Mesendoderm (in vitro differentiated cells): ENCODE results near the gene CYP3A7.
"Not testable (repeated sequence)": the region's sequence is repeated elsewhere in the genome, so short reads cannot be mapped to it uniquely, and the experiment has no call there.

Source experiments
- DNase-seq: peaks from one replicate; pipeline ENCODE4 v3.0.0; 2013
- H2AK5ac ChIP-seq: 2 replicates; pipeline ENCODE4 v1.6.1; 2013; ENCODE audit warnings: low read length, inconsistent platforms
- H2BK120ac ChIP-seq: 2 replicates; pipeline ENCODE4 v1.6.1; 2013; ENCODE audit warnings: low read depth, mild to moderate bottlenecking, low read length, moderate library complexity, mixed read lengths
- H2BK15ac ChIP-seq: replicated peaks from 2 replicates; pipeline ENCODE4 v1.6.1; 2013; ENCODE audit warnings: low read depth, mild to moderate bottlenecking, moderate library complexity
- H2BK5ac ChIP-seq: 2 replicates; pipeline ENCODE4 v1.6.1; 2013; ENCODE audit warnings: low read length, inconsistent platforms
- H3K18ac ChIP-seq: 2 replicates; pipeline ENCODE4 v1.6.1; 2013; ENCODE audit warnings: mild to moderate bottlenecking, low read length, mixed read lengths
- H3K23ac ChIP-seq: one replicate; pipeline ENCODE4 v1.6.1; 2013; ENCODE audit warnings: low read length
- H3K27ac ChIP-seq: 2 replicates; pipeline ENCODE4 v1.5.1; 2013; ENCODE audit warnings: low read depth, mild to moderate bottlenecking, inconsistent platforms, low read length, moderate library complexity
- H3K27me3 ChIP-seq: 2 replicates; pipeline ENCODE4 v1.6.1; 2013; ENCODE audit warnings: low read length, control low read depth, mild to moderate bottlenecking, inconsistent platforms; ENCODE audit not compliant: insufficient read depth, poor library complexity
- H3K36me3 ChIP-seq: 2 replicates; pipeline ENCODE4 v1.6.1; 2013; ENCODE audit warnings: low read length, inconsistent platforms; ENCODE audit not compliant: control insufficient read depth, insufficient read depth
- H3K4ac ChIP-seq: one replicate; pipeline ENCODE4 v1.6.1; 2013; ENCODE audit warnings: low read depth, mild to moderate bottlenecking, low read length, moderate library complexity
- H3K4me1 ChIP-seq: 2 replicates; pipeline ENCODE4 v1.6.1; 2013; ENCODE audit warnings: low read depth, low read length, inconsistent platforms; ENCODE audit not compliant: control insufficient read depth
- H3K4me2 ChIP-seq: 2 replicates; pipeline ENCODE4 v1.6.1; 2013; ENCODE audit warnings: low read length
- H3K4me3 ChIP-seq: 2 replicates; pipeline ENCODE4 v1.5.1; 2013; ENCODE audit warnings: mild to moderate bottlenecking, low read length
- H3K56ac ChIP-seq: one replicate; pipeline ENCODE4 v1.6.1; 2013; ENCODE audit warnings: low read length
- H3K79me1 ChIP-seq: 2 replicates; pipeline ENCODE4 v1.6.1; 2013; ENCODE audit warnings: low read length, inconsistent platforms
- H3K79me2 ChIP-seq: 2 replicates; pipeline ENCODE4 v1.6.1; 2013; ENCODE audit warnings: mild to moderate bottlenecking, low read length; ENCODE audit not compliant: control insufficient read depth, insufficient read depth
- H3K9ac ChIP-seq: 2 replicates; pipeline ENCODE4 v1.6.1; 2013; ENCODE audit warnings: low read length, inconsistent platforms
- H4K5ac ChIP-seq: one replicate; pipeline ENCODE4 v1.6.1; 2013; ENCODE audit warnings: low read length
- H4K8ac ChIP-seq: one replicate; pipeline ENCODE4 v1.6.1; 2013; ENCODE audit warnings: low read depth, mild to moderate bottlenecking, control low read depth, low read length, moderate library complexity
- WGBS: extraction: QIAGEN DNeasy Blood & Tissue Kit; methylation state at CpG from one replicate; pipeline ENCODE4 v1.1.7; 2013; ENCODE audit warnings: low lambda C conversion rate, missing lambda C conversion rate; ENCODE audit not compliant: insufficient coverage; ENCODE audit errors: extremely low coverage; 5-methylcytosine and 5-hydroxymethylcytosine counted together

Gene CYP3A7

GRCh38 chr7:99692563-99692962 is 42.4 kb downstream of the CYP3A7 start:
- not testable (repeated sequence) for H3K23ac ChIP-seq, H3K79me2 ChIP-seq, H2BK5ac ChIP-seq, H3K4me2 ChIP-seq, H3K4ac ChIP-seq, H3K79me1 ChIP-seq, H3K27me3 ChIP-seq, H3K27ac ChIP-seq, H4K5ac ChIP-seq, H3K56ac ChIP-seq, H2AK5ac ChIP-seq, H2BK120ac ChIP-seq, H3K4me1 ChIP-seq, H3K9ac ChIP-seq, H2BK15ac ChIP-seq, DNase-seq, H3K18ac ChIP-seq, H3K4me3 ChIP-seq, H3K36me3 ChIP-seq, H4K8ac ChIP-seq
- WGBS: no CpG with 5 or more reads among the region's 6 CpGs

GRCh38 chr7:99691658-99692057 is 43.3 kb downstream of the CYP3A7 start:
- not testable (repeated sequence) for H4K8ac ChIP-seq, H3K4me2 ChIP-seq, H3K27me3 ChIP-seq, H2BK15ac ChIP-seq, H3K9ac ChIP-seq, H2BK5ac ChIP-seq, H3K79me2 ChIP-seq, H2BK120ac ChIP-seq, H3K18ac ChIP-seq, H3K79me1 ChIP-seq, H3K27ac ChIP-seq, H3K4me1 ChIP-seq, H3K56ac ChIP-seq, H4K5ac ChIP-seq, H2AK5ac ChIP-seq, H3K4ac ChIP-seq, H3K36me3 ChIP-seq, H3K4me3 ChIP-seq, H3K23ac ChIP-seq, DNase-seq
- WGBS: no CpG with 5 or more reads among the region's 1 CpG

- not testable (repeated sequence) for H3K4me2 ChIP-seq, H3K36me3 ChIP-seq, H2AK5ac ChIP-seq, H3K4ac ChIP-seq, H4K5ac ChIP-seq, H3K4me3 ChIP-seq, H4K8ac ChIP-seq, H3K79me2 ChIP-seq, H2BK5ac ChIP-seq, H3K27ac ChIP-seq, H3K56ac ChIP-seq, H2BK120ac ChIP-seq, H3K18ac ChIP-seq, H3K9ac ChIP-seq, H3K27me3 ChIP-seq, H3K79me1 ChIP-seq, DNase-seq, H2BK15ac ChIP-seq, H3K4me1 ChIP-seq, H3K23ac ChIP-seq
- no CpG with 5 or more reads among the region's 4 CpGs for WGBS
Observed at GRCh38 chr7:99690918-99691317, 44.1 kb downstream of the CYP3A7 start.

- not testable (repeated sequence) for H2BK15ac ChIP-seq, H3K79me2 ChIP-seq, H4K8ac ChIP-seq, H3K4me3 ChIP-seq, H2BK120ac ChIP-seq, H3K36me3 ChIP-seq, H2BK5ac ChIP-seq, H3K4me2 ChIP-seq, H3K18ac ChIP-seq, H4K5ac ChIP-seq, H3K4me1 ChIP-seq, DNase-seq, H3K23ac ChIP-seq, H3K79me1 ChIP-seq, H3K4ac ChIP-seq, H3K27me3 ChIP-seq, H3K9ac ChIP-seq, H2AK5ac ChIP-seq, H3K27ac ChIP-seq, H3K56ac ChIP-seq
- no CpG with 5 or more reads among the region's 14 CpGs for WGBS
Observed at GRCh38 chr7:99685871-99686608, 49.0 kb downstream of the CYP3A7 start.

GRCh38 chr7:99685129-99685758 is 49.8 kb downstream of the CYP3A7 start:
- H3K9ac ChIP-seq: no peak overlapping the region
- no CpG with 5 or more reads among the region's 9 CpGs for WGBS
- no peak overlapping the region for H3K4me3 ChIP-seq
- H2BK5ac ChIP-seq: no peak overlapping the region
- H3K36me3 ChIP-seq: no peaks in the 10 kb centered on the region
- H2BK15ac ChIP-seq: no peak overlapping the region
- no peak overlapping the region for H4K5ac ChIP-seq
- H3K27me3 ChIP-seq: no peaks in the 10 kb centered on the region
- H3K4me1 ChIP-seq: no peaks in the 10 kb centered on the region
- no peak for DNase-seq
- no peak overlapping the region for H4K8ac ChIP-seq
- no peaks in the 10 kb centered on the region for H3K79me1 ChIP-seq
- H3K18ac ChIP-seq: no peak overlapping the region
- H3K4me2 ChIP-seq: no peak overlapping the region
- no peak overlapping the region for H2BK120ac ChIP-seq
- no peak overlapping the region for H2AK5ac ChIP-seq
- H3K4ac ChIP-seq: no peak overlapping the region
- no peak overlapping the region for H3K23ac ChIP-seq
- H3K27ac ChIP-seq: no peak overlapping the region
- H3K79me2 ChIP-seq: no peaks in the 10 kb centered on the region
- no peak overlapping the region for H3K56ac ChIP-seq
